ENCODE data around the gene SDCBP2.

SDCBP2 gene

DNA sequence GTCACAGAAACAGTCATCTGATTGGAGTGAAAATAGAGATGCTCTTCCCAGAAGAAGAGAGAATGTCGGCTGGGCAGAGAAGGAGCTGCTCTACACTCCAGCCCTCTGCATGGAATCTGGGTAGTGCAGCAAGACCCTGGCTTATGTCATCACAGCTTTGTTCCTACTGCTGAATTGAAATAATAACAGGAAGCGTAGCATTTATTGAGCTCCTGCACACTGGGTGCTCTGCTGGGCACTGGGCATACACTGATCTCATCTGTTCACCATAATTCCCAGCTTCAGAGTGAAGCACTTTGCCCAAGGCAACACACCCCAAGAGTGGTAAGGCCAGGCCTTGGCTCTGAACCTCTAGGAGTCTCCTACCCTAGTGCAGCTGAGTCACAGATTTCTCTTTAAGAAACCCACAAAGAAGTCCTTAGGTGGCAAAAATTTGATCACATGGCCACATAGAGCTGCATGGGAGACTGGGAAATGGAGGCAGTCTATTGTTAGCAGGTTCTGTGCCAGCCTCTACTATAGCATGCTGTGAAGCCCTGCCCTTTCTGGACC is 3.9 kb upstream of the SDCBP2 start:
- intact Hi-C loops (cut with DNase I): no loop called here
- no peak for DNase-seq

DNA sequence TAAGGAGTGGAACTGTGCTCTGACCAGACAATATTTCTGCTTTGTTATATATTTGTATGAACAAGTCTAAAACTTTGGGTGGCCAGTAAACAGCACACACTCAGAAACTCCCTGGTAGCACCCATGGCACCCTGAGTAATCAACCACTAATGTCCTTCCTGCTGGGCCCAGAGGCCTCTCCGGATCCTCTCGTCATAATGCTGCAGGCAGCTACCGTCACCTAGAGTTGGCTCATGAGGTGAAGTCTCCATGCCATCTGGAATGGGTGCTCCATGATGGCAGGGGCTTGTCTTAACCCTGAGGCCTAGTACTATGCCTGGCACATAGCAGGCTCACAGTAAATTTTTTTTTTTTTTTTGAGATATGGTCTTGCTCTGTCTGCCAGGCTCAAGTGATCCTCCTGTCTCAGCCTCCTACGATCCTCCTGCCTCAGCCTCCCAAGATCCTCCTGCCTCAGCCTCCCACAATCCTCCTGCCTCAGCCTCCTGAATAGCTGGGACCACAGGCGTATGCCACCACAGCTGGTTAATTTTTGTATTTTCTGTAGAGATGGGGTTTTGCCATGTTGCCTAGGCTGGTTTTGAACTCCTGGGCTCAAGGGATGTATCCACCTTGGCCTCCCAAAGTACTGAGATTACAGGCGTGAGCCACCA is 3.0 kb upstream of the SDCBP2 start:
- intact Hi-C loops (cut with DNase I): no loop called here
- no peak for DNase-seq

DNA sequence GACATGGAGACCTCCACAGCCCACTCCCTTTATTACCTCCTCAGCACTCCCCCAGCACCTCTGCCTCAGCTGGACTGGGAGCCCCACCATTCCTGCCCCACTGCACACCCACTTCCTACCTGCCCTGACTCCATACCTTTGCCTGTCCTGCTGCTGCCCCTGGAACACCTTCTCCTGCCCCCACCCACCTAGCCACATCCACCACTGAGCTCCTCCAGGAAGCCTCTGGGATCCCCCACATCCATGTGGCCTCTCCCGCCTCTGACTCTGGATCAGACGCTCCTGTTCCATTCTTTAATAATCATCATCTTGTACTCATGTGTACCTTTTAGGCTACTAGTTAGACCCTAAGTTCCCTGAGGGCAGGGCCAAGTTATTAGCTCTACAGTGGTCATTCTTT is 2.2 kb upstream of the SDCBP2 start:
- intact Hi-C loops (cut with DNase I): no loop called here
- DNase-seq: peak in 2 of 10 donors; percentile 51 to 62

DNA sequence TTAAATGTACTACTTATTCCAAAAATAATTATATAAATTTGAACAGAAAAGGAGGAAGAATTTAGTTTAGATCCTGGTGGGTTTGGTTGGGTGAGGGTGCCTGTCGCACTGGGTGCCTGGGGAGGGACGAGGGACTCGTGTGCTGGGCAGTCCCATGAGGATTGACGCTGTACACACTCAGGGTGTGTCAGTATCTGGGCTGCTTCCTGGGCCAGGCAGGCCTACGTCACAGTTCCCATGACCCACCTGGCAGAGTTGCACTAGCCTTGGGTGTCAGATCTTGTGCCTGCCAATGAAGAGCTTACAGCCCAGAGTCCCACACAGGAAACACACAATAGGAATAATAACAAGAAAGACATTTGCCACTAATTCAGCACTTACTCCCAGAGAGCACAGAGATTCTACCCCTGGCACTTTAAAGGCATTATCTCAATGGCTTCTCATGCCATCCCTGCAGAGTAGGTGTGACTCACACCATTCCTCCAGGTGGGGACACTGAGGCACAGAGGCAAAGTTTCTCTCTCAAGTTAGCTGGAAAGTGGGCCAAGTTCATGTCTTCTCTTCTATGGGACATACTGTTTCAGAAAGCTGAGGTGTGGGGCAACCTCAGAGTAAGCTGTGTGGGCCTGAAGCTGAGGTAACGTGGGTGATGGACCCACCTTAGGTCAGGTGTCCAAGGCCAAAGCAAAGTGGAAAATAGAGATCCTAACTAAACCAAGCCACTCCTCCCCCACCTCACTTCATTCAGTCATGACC is 1.3 kb upstream of the SDCBP2 start:
- intact Hi-C loops (cut with DNase I): no loop called here
- DNase-seq: peak in 2 of 10 donors; percentile 36 to 84

DNA sequence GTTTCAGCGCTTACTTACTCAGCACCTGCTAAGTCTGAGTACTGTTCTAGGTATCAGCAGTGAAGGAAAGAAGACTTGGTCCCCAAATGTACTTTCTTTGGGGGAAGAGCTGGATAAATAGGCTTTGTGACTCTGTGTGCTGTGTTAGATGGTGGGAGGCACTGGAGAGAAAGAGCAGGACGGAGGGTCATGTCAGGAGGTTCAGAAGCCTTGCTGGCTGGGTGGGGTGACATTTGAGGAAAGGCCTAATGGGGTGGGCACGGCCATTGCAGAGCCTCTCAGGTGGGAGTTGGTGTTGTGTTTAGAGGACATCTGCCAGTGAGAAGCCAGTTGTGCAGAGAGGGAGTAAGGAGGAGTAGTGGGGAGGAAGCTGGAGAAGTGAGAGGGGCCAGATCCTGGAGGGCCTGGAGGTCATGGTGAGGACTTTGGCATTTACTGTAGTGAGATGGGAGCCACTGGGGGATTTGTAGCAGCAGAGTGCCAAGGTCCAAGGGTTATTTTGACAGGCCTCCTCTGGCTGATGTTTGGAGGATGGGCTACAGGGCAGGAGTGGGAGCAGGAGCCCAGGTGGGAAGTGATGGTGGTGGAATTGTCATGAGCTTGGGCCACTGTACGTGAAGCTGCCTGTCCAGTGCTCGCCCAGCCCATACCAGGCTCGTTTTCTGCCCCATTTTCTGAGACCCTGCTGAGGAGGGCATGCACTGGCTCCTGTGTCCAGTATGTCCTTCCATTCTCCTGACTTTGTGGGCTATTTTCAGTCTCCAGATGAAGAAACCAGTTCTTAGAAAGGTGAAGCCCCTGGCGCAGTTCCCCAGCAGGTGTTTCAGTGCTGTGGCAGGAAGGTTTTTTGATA is 886 bp downstream of the SDCBP2 start:
- peak in 2 of 10 donors; percentile 3 to 56 for DNase-seq
- intact Hi-C loops (cut with DNase I): no loop called here

DNA sequence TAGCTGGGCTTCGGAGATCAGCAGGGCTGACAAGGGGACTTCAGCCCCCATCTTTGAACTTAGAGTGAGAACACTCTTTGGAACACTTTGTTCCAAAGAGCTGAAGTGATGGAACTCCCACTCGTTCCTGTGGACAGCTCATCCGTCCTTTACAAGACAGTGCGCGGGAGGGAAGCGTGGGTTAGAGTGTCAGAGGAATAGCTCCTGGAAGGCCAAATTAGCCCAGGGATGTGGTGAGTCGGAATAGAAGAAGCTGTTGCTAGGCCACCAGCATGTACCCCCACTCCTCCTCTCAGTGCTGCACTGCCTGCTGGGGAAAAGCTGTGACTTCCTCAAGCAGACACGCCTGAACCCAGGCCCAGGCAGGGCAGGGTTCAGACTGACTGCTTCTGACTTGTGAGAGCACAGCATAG is 1.7 kb downstream of the SDCBP2 start:
- DNase-seq: peak in 7 of 10 donors; percentile 58 to 93 (median 79)

DNA sequence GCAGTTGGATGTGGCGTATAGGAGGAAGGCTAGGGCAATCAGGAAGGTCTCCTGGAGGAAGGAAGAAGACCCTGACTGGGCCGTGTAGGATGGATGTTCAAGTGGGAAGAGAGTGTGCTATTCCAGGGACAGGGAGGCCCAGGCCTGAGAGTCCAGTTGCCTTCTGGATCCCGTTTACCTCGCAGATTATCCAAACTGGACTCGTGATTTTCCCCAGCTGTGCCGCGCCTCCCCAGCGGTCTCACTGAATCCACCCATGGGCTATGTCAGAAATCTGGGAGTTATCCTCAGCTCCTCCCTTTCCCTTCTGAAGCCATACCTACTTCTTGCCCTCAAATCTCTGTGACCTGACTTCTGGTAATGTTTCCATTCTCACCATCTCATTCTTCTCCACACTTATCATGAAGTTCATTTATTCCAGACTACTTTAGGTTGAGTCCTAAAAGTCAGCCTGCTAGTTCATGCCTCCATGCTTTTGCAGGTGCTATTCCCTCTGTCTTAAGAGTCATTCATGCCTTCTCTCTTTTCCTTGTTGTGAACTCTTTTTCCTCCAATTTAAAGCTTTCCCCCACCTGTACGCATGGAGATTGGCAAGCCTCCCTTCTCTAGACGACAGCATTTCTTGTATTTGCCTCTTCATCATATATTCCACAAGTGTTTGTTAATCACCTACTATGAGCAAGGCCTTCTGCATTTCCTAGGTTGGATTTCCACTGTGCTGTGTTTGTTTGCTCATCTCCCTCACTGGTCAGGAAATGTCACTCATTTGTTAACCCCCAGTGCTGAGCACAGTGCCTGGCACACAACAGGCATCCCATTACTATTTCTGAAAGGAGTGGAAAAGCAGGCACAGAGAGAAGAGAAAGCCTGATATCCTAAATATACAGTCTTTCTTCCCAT is 2.7 kb downstream of the SDCBP2 start:
- intact Hi-C loops (cut with DNase I): loop anchor here (1.0 kb wide), 1 partner anchor 67 kb away; the partner anchor contains the start of gene FKBP1A

More for the DNA sequence above, 1.7 kb downstream of the SDCBP2 start:
- intact Hi-C loops (cut with DNase I): no loop called here

DNA sequence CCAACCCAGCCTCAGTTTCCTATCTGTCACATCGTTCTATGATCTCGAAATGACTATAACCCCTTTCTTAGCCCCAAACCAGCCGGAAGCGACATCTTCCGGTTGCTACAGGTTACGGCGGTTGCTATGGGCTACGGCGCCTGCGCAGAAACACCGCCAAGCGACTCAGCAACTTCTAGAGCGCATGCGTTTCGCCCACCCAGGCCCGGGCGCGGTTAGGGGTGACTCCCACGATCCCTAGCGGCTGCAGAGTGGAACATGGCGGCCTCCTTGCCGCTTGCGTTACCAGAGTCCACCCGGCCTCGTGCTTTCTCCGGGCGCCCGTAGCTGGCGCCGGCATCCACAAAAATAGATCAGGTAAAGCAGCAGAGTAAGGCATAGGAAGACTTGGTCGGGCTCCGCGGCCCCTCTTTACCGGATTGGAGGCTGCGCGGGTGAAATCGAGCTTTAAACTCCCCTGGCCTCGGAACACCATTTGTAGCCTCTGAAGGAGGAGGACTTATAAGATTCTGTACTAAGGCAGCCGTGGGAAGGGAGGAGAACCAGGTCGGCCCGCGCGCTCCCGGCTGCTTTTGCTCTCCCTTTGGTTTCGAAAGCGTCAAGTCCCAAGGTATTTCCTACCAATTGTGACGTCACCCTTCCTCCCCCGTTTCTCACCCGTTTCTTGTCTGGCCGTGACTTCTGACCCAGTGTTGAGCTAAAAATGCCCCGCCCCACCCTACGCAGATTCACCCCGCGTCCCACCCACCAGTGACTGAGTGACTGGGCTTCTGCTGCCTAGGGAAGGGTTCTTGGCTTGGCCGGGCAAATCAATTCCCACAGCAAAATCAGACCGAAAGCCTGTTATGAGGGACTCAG is 3.5 kb downstream of the SDCBP2 start:
- intact Hi-C loops (cut with DNase I): loop anchor here (1.0 kb wide), 1 partner anchor 68 kb away; the partner anchor contains the start of gene FKBP1A
- peak; percentile 91 to 99 (median 95) for DNase-seq

More for the DNA sequence above, 2.7 kb downstream of the SDCBP2 start:
- DNase-seq: peak in 2 of 10 donors; percentile 11 to 73

DNA sequence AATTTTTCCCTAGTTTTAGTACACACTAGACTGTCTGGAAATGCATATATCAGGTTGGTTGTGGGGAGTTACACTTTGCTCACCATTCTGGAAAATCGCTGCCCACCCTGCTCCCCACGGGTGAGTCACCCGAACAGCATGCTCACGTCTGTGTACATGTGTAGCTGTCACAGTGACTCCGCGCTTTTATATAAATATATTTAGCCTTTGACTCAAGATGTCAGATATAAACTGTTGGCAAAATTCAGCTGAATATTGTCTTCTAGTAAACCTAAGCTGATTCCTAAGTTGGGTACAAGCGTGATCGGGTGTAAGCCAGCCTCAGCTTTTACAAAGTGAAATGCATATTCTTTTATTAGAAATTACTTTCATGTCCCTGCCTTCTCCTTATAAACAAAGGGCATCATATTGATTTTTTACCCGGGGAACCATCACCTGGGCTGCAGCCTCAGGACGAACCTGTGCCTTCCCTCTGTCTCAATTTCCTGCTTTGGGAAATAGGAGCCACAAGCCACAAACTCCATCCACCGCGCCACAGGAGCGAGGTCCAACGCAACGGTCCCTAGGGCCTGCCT is 4.3 kb downstream of the SDCBP2 start:
- peak in 3 of 10 donors; percentile 5 to 82 (median 81) for DNase-seq
- intact Hi-C loops (cut with DNase I): no loop called here

DNA sequence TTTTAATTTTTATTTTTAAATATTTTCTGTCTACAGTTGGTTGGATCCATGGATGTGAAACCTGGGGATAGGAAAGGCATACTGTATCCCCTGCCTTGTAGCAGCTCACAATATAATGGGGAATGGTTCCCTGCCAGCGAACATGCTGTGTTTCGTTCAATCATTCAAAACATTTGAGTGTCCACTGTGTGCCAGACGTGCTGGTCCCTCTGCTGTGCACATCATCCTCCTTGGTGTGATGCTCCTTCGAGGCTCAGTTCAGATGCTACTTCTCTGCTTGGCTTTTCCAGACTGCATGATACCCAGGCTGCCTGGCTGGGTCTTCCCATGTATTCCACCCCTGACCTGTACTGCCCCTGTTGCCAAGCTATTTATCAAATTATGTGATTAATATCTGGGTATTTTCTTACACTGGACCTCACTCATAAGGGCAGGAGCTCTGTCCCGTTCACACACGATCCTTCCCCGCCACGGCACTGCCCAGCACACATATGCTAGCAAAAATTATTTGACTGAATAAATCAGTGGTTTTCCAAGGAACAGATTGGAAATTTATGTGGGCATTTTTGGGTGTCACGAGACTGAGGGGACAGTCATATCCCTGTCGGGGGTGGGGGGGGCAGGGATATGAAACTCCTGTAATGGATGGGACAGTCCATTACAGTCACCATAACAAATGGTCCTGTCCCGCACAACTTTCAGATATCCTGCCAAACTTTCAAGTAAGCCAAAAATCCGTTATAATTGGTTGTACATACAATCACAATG is 4.9 kb downstream of the SDCBP2 start:
- intact Hi-C loops (cut with DNase I): no loop called here
- peak in 3 of 10 donors; percentile 5 to 52 (median 41) for DNase-seq

DNA sequence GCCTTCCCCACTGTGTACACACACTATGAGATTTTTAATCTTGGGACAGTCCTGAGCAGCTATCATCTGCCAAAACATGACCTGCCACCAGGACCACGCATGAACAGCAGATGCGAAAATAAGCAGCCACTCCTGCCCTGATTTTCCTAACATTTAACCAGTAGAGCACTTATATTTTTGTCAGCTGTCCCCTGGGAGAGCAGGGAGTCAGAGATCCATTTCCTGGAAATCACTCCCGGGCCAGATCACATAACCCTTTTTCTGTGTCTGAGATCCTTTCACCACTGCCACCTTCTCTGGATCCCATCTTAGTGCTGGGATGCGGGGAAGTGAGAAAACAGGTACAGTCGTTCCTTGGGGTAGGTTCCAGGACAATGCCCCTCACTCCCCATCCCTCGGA is 5.7 kb downstream of the SDCBP2 start:
- peak in 1 of 10 donors; percentile 13 for DNase-seq
- intact Hi-C loops (cut with DNase I): no loop called here

DNA sequence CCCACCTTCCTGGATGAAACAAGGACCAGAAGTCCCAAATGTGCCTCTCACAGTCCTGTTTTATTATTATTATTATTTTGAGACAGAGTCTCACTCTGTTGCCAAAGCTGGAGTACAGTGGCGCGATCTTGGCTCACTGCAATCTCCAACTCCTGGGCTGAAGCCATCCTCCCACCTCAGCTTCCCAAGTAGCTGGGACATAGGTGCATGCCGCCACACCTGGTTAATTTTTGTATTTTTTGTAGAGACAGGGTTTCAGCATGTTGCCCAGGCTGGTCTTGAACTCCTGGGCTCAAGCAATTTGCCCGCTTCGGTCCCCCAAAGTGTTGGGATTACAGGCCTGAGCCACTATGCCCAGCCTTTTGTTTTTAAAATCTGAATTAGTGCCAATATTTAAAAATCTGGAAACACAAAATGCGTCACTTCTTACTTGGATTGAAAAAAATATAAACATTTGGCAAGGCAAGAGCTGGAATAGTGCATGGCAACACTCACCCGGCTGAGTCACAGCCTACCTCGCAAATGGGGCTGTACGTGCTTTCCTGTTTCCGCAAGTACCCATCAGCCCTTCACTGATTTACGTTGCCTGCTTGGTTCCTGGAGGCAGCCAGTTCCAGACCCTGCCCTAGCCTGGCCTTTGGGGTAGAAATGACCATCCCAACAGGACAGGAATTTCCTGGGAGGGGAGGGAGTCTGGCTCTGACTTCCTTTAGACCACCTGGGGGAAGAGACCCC is 6.3 kb downstream of the SDCBP2 start:
- intact Hi-C loops (cut with DNase I): no loop called here
- DNase-seq: peak in 2 of 10 donors; percentile 76 to 88

DNA sequence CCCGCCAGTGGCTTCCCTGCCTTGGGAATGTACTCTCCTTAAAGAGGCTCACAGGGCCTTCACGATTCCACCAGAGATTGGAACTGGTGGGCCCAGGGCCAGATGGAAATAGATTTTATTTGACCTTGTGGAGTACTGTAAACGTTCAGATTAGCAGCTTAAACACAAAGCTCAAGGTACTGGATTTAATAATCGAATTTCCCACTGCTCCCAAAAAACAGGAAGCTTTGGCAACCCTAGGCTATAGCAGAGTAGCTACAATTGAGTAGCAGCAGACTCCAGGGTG is 7.3 kb downstream of the SDCBP2 start:
- intact Hi-C loops (cut with DNase I): no loop called here
- DNase-seq: no peak

DNA sequence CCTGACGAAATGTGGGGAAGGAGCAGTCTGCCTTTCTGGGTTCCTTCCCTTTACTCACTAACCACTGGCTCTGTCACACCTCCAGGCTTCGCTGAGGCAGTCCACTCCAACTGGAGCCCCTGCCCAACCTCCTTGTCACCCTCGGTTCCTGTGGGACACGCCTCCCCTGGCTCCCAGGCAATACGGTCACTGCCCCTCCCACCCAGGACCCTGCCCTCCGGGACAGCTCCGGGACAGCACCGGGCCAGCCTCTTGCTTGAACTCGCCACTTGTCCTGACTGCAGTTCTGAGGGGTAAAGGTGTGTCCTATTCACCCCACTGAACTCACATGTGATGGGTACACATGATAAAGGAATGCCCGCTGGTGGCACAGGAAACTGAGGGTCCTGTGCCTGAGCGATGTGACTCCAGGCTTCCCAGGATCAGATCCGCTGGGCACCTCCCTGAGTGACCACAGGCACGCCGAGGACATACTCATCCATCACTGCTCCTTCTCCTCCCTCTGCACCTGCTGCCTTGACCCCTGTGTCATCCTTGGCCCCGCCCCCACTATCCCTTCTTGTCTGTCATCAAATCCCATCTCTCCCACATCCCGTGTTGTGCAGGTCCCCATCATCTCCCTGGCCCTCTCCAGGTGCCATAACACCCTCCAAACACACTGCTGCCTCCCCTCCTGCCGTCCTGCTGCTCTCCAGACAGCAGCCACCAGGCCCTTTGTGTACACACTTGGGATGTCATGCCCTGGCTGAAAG is 7.9 kb downstream of the SDCBP2 start:
- DNase-seq: peak in 2 of 10 donors; percentile 43 to 49
- intact Hi-C loops (cut with DNase I): no loop called here

DNA sequence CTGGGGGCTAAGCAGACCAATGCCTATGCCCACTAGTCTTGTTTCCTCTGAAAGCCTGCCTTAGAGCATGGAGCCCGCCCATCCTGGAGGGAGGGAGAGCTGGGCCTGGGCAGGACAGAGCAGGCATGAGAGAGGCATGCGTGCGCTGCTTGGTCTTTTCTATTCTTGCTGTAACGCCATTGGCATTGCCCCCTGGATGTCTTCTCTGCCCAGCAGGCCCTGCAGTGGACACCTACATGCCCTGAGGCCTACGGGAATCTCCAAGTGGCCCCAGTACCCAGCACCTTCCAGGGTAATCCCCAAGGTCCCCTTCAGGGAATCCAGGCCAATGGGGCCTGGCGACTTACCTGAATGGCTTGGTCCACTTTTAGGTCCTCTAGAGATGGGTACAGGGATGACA is 8.9 kb downstream of the SDCBP2 start:
- DNase-seq: peak in 2 of 10 donors; percentile 47 to 63
- intact Hi-C loops (cut with DNase I): no loop called here

DNA sequence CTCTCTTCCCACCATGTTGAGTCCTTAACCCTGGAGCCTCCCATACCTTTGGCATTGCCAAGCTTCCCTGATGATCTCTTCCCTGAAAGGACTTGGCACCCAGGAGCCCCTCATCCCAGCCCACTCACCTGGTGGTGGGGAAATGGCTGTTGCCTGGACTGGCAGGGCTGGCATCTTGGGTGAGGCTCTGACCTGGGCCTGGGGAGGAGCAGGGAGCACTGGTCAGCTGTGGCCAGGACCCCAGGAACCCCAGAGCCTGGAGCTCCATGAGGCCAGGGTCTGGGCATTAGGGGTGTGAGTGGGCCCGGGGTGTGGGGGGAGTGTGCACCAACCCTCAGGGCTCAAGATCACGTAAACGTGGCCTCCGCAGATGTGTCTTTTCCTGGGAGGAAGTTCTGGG is 9.5 kb downstream of the SDCBP2 start:
- DNase-seq: peak in 2 of 10 donors; percentile 31 to 50
- intact Hi-C loops (cut with DNase I): no loop called here

Data from posterior cingulate gyrus (tissue), 11 donors.